ENCODE results near the gene PLA2G4C. TPM values are rescaled to one million over a fixed set of nuclear protein-coding genes. Genes with fewer than 3 reads are reported as not detected.

PLA2G4C gene
- total RNA-seq, 4 donors from 2014 or later = 25.7 to 61.1 (median 51.1) TPM

- H3K27ac ChIP-seq = no peak overlapping the region
- no peak for DNase-seq
- H3K27me3 ChIP-seq = no peaks in the 10 kb centered on the region
- in situ Hi-C loops (cut with MboI; ENCODE audit: low sequenced_read_pairs in 4 of 4) = no loop called here
- peaks cover 0 to 55% of the 10 kb centered on the region in 2 donors for H3K36me3 ChIP-seq
- TF ChIP-seq, protein P1, sequence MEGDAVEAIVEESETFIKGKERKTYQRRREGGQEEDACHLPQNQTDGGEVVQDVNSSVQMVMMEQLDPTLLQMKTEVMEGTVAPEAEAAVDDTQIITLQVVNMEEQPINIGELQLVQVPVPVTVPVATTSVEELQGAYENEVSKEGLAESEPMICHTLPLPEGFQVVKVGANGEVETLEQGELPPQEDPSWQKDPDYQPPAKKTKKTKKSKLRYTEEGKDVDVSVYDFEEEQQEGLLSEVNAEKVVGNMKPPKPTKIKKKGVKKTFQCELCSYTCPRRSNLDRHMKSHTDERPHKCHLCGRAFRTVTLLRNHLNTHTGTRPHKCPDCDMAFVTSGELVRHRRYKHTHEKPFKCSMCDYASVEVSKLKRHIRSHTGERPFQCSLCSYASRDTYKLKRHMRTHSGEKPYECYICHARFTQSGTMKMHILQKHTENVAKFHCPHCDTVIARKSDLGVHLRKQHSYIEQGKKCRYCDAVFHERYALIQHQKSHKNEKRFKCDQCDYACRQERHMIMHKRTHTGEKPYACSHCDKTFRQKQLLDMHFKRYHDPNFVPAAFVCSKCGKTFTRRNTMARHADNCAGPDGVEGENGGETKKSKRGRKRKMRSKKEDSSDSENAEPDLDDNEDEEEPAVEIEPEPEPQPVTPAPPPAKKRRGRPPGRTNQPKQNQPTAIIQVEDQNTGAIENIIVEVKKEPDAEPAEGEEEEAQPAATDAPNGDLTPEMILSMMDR (IDR thresholded peaks at IDR 0.05 in 4 of 5, conservative IDR thresholded peaks at IDR 0.05 in 1 of 5) = no peak
- no peak for TF ChIP-seq POLR2A (IDR thresholded peaks at IDR 0.05)
- no peak overlapping the region for H3K4me3 ChIP-seq
- no peak for ATAC-seq
- intact Hi-C loops (cut with DNase I; ENCODE audit: low total_unique reads) = no loop called here
- no peaks in the 10 kb centered on the region for H3K9me3 ChIP-seq
- H3K4me1 ChIP-seq = no peaks in the 10 kb centered on the region
Observed at GRCh38 chr19:48064509-48064908, 46.1 kb downstream of the PLA2G4C start.

GRCh38 chr19:48061401-48062344, 48.9 kb downstream of the PLA2G4C start:
- Histone ChIP-seq H3K27me3 (no peaks in the 10 kb centered on the region), H3K4me3 (no peak overlapping the region), H3K27ac (no peak overlapping the region), H3K9me3 (no peaks in the 10 kb centered on the region), H3K4me1 (no peaks in the 10 kb centered on the region), H3K36me3 (peaks cover 0 to 47% of the 10 kb centered on the region in 2 donors)
- ATAC-seq (no peak), DNase-seq (no peak)
- TF ChIP-seq, protein P1 (IDR thresholded peaks at IDR 0.05 in 4 of 5, conservative IDR thresholded peaks at IDR 0.05 in 1 of 5) = no peak
- TF ChIP-seq POLR2A (IDR thresholded peaks at IDR 0.05) = no peak
- intact Hi-C loops (cut with DNase I; ENCODE audit: low total_unique reads) = no loop called here
- in situ Hi-C loops (cut with MboI; ENCODE audit: low sequenced_read_pairs in 4 of 4) = no loop called here

- H3K27me3 ChIP-seq = no peaks in the 10 kb centered on the region
- no peaks in the 10 kb centered on the region for H3K9me3 ChIP-seq
- H3K36me3 ChIP-seq = peaks cover 0 to 44% of the 10 kb centered on the region in 2 donors
- intact Hi-C loops (cut with DNase I; ENCODE audit: low total_unique reads) = no loop called here
- TF ChIP-seq, protein P1 (IDR thresholded peaks at IDR 0.05 in 4 of 5, conservative IDR thresholded peaks at IDR 0.05 in 1 of 5) = no peak
- TF ChIP-seq POLR2A (IDR thresholded peaks at IDR 0.05) = no peak
- H3K4me1 ChIP-seq = no peaks in the 10 kb centered on the region
- in situ Hi-C loops (cut with MboI; ENCODE audit: low sequenced_read_pairs in 4 of 4) = no loop called here
- DNase-seq = no peak
- H3K4me3 ChIP-seq = no peak overlapping the region
- no peak for ATAC-seq
- no peak overlapping the region for H3K27ac ChIP-seq
Observed at GRCh38 chr19:48060381-48060780, 50.2 kb downstream of the PLA2G4C start.

GRCh38 chr19:48059331-48059730, 51.3 kb downstream of the PLA2G4C start:
- Histone ChIP-seq H3K4me3 (no peak overlapping the region), H3K9me3 (no peaks in the 10 kb centered on the region), H3K27ac (no peak overlapping the region), H3K4me1 (no peaks in the 10 kb centered on the region), H3K36me3 (peaks cover 0 to 43% of the 10 kb centered on the region in 2 donors), H3K27me3 (no peaks in the 10 kb centered on the region)
- in situ Hi-C loops (cut with MboI; ENCODE audit: low sequenced_read_pairs in 4 of 4) = no loop called here
- TF ChIP-seq, protein P1 (IDR thresholded peaks at IDR 0.05 in 4 of 5, conservative IDR thresholded peaks at IDR 0.05 in 1 of 5) = no peak
- no peak for TF ChIP-seq POLR2A (IDR thresholded peaks at IDR 0.05)
- DNase-seq (no peak), ATAC-seq (no peak)
- intact Hi-C loops (cut with DNase I; ENCODE audit: low total_unique reads) = no loop called here

All from gastrocnemius medialis (tissue), 4 donors.